Right cardiac atrium (tissue), 5 donors: ENCODE data around the gene S100A2. TPM values are rescaled to one million over a fixed set of nuclear protein-coding genes. Genes with fewer than 3 reads are reported as not detected.
"Not testable (repeated sequence)": the region's sequence is repeated elsewhere in the genome, so short reads cannot be mapped to it uniquely, and the experiment has no call there.

Experiments used
- ATAC-seq, 2 donors: fragments of 200-7000 bp; cut with Tn5 transposase; one replicate each; pipeline versions ENCODE4 v1.8.0 to v1.9.1; 2020; ENCODE audit warnings: moderate library complexity in 2 of 2, mild to moderate bottlenecking in 1 of 2
- DNase-seq, 3 donors: peaks; one replicate each; pipeline ENCODE4 v3.0.0-alpha.2; 2020
- H3K27ac ChIP-seq: one replicate; pipeline ENCODE4 v1.5.1; 2013; ENCODE audit warnings: mild to moderate bottlenecking, low read length, control low read depth, moderate library complexity
- H3K27me3 ChIP-seq: one replicate; pipeline ENCODE4 v1.6.1; 2013; ENCODE audit not compliant: control insufficient read depth, insufficient read depth
- H3K4me1 ChIP-seq: one replicate; pipeline ENCODE4 v1.6.1; 2013; ENCODE audit warnings: low read length; ENCODE audit not compliant: control insufficient read depth, insufficient read depth
- H3K4me3 ChIP-seq: one replicate; pipeline ENCODE4 v1.5.1; 2013; ENCODE audit warnings: low read length, control low read depth
- H3K9me3 ChIP-seq: one replicate; pipeline ENCODE4 v1.6.1; 2013; ENCODE audit warnings: low read length; ENCODE audit not compliant: control insufficient read depth
- whole genome bisulfite sequencing: extraction: QIAGEN DNeasy Blood & Tissue Kit; methylation state at CpG from one replicate; pipeline ENCODE4 v1.1.7; 2013; 5-methylcytosine and 5-hydroxymethylcytosine counted together
- intact Hi-C, 4 donors: fragments of 100-400 bp; cut with DNase I; formaldehyde crosslinking; loops; one replicate each; pipeline versions ENCODE4 v1.11.0 to v1.14.0; 2022 to 2023
- polyA plus RNA-seq: library from polyadenylated mRNA; stranded (reverse); fragments of 200-250 nt; gene quantifications from one replicate; pipeline ENCODE4 v1.2.3, GENCODE V29; 2013
- total RNA-seq, 4 donors: library from RNA; stranded (reverse); fragmentation: NEBNext Ultra II Directional; extraction: Animal tissue kit (Norgen Biotek cat#: 25700); gene quantifications; one replicate each; pipeline ENCODE4 v1.2.1, GENCODE V29; 2021
- donor health status: healthy with polysubstance abuse.
- donor health status: DM: no; HTN: yes; CAD: no.
- donor health status: DM: no; HTN: no; CAD: no.
- donor health status: DM: no; HTN: yes; CAD: no; lungs with severe emphysema.
- donor health status: DM: yes; HTN: yes; CAD: no.

Gene S100A2
- total and polyA plus RNA-seq, 5 donors = 0.92 to 3.7 (median 0.97) TPM

DNA sequence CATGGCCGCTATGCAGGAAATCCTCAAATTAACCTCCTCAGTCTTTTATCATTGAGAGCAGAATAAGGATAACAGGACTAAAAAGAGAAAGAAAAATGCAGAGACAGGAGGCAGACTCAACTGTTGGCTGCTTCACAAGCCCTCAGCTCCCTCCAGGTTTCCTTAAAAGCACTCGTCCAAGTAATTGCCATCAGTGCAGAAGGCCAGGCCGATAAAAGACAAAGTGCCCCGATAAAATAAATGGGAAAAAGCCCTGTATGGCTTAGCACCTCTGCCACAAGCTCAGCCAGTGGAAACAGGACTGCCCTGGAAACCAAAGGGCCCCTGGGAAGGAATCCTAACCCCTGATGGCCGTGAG, 38.0 kb downstream of the S100A2 start:
- H3K27me3 ChIP-seq = no peaks in the 10 kb centered on the region
- no peak for DNase-seq
- H3K27ac ChIP-seq = no peak overlapping the region
- ATAC-seq = no peak
- intact Hi-C loops = no loop called here
- H3K4me3 ChIP-seq = no peak overlapping the region
- H3K4me1 ChIP-seq = peaks cover 4% of the 10 kb centered on the region
- 84% methylated on average over 5 of the region's 5 CpGs for WGBS
- H3K9me3 ChIP-seq = no peaks in the 10 kb centered on the region

DNA sequence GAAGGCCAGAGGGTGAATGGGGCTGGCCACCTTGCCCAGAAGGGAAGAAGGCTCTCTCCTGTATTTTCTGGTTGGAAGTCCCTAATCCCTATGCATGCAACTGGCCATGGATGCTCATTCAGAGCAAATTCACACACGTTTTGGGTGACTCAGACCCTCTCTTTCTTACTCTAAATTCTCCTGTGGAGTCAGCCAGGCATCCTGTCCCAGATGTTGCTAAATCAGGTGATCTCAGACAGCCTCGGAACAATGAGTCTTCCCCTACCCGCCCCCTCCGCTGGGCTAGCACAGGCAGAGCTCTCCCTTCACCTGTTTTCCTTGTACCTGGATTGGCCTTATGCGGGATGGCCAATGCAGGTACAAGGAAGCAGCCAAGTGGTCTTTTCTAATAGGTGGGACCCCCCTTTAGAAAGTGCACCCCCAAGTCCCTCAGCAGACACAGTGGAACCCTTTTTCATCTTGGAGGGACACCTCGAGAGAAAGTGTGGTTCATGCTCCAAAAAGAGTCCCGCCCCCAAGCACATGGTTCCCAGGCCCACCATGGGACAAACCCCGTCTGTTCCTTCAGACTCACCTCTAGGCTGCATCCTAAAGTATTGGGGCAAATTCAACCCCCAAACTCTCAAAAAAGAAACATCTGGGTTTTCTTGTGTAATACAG, 38.5 kb downstream of the S100A2 start:
- Histone ChIP-seq H3K27ac (no peak overlapping the region), H3K27me3 (no peaks in the 10 kb centered on the region), H3K9me3 (no peaks in the 10 kb centered on the region), H3K4me1 (peaks cover 4% of the 10 kb centered on the region), H3K4me3 (no peak overlapping the region)
- ATAC-seq = peak in 1 of 2 donors; percentile 15
- no peak for DNase-seq
- 90% methylated on average over 8 of the region's 8 CpGs for WGBS
- intact Hi-C loops = no loop called here

DNA sequence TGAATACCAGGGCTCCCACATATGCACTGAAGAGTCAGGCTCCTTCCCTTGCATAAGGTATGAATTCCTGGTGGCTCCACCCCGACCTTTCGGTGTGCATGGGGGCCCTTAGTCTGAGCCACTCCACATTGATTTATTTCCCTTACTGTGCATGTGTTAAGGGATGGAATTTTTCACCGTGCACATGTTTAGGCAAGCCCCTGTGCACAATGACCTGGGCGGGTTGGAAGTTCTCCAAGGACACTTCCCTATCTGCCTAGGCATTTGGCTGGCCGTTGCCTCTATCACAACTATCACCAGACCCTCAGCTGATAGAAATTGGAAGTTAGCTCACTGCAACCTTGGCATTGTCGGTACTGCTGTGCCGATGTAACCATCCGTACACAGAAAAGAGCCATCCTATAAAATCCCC, 39.5 kb downstream of the S100A2 start:
- peaks cover 4% of the 10 kb centered on the region for H3K4me1 ChIP-seq
- no peaks in the 10 kb centered on the region for H3K9me3 ChIP-seq
- H3K27ac ChIP-seq = no peak overlapping the region
- no peaks in the 10 kb centered on the region for H3K27me3 ChIP-seq
- intact Hi-C loops = no loop called here
- H3K4me3 ChIP-seq = no peak overlapping the region
- 29% methylated on average over 8 of the region's 8 CpGs for WGBS
- ATAC-seq (peak; percentile 38 to 54), DNase-seq (peak in 1 of 3 donors; percentile 58)

DNA sequence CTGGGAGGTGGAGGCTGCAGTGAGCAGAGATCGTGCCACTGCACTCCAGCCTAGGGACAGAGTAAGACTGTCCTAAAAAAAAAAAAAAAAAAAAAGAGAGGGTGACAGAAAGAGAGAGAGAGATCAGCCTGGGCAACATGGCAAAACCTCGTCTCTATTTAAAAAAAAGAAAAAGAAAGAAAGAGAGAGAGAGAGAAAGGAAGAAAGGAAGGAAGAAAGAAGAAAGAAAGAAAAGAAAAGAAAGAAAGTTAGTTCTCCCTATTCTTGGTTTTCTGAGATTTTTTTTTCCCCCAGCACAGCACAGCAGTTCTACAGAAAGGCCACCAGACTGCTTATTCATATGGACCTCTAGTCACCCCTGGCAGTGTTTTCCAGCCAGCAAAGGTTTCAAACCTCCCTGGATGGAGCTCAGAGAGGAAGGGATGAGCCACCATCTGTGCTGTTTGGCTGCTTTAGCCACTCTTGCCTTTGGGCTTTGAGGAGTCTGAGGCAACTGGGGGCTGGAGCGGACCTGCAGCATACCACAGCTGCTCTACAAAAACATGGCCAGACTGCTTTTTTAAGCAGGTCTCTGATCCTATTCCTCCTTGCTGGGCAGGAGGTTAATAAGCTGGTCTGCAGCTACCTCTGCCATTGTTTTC, 40.4 kb downstream of the S100A2 start:
- intact Hi-C loops = no loop called here
- Histone ChIP-seq H3K4me3 (no peak overlapping the region), H3K27ac (no peak overlapping the region), H3K9me3 (no peaks in the 10 kb centered on the region), H3K4me1 (peaks cover 4% of the 10 kb centered on the region), H3K27me3 (no peaks in the 10 kb centered on the region)
- peak in 1 of 2 donors; percentile 53 for ATAC-seq
- WGBS = 52% methylated on average over 3 of the region's 3 CpGs
- DNase-seq = no peak

DNA sequence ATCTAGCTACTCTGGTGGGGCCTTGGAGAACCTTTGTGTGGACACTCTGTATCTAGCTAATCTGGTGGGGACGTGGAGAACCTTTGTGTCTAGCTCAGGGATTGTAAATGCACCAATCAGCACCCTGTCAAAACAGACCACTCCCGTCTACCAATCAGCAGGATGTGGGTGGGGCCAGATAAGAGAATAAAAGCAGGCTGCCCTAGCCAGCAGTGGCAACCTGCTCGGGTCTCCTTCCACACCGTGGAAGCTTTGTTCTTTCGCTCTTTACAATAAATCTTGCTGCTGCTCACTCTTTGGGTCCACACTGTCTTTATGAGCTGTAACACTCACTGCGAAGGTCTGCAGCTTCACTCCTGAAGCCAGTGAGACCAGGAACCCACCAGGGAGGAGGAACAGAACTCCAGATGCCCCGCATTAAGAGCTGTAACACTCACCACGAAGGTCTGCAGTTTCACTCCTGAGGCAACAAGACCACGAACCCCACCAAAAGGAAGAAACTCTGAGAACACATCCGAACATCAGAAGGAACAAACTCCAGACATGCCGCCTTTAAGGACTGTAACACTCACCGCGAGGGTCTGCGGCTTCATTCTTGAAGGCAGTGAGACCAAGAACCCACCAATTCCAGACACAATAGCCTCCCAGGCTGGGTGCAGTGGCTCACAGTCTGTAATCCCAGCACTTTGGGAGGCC, 43.1 kb downstream of the S100A2 start:
- H3K4me3 ChIP-seq, DNase-seq, H3K27ac ChIP-seq, H3K4me1 ChIP-seq, H3K27me3 ChIP-seq, intact Hi-C loops, H3K9me3 ChIP-seq, ATAC-seq: not testable (repeated sequence)
- WGBS = 74% methylated on average over 14 of the region's 14 CpGs

DNA sequence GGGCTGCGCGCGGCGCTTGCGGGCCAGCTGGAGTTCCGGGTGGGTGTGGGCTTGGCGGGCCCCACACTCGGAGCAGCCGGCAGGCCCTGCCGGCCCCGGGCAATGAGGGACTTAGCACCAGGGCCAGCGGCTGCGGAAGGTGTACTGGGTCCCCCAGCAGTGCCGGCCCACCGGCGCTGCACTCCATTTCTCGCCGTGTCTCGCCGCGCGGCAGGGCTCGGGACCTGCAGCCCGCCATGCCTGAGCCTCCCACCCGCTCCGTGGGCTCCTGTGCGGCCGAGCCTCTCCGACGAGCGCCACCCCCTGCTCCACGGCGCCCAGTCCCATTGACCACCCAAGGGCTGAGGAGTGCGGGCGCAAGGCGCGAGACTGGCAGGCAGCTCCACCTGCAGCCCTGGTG, 43.8 kb downstream of the S100A2 start:
- H3K27ac ChIP-seq, DNase-seq, H3K9me3 ChIP-seq, H3K4me1 ChIP-seq, ATAC-seq, H3K27me3 ChIP-seq, H3K4me3 ChIP-seq, intact Hi-C loops: not testable (repeated sequence)
- WGBS = 96% methylated on average over 37 of the region's 37 CpGs

DNA sequence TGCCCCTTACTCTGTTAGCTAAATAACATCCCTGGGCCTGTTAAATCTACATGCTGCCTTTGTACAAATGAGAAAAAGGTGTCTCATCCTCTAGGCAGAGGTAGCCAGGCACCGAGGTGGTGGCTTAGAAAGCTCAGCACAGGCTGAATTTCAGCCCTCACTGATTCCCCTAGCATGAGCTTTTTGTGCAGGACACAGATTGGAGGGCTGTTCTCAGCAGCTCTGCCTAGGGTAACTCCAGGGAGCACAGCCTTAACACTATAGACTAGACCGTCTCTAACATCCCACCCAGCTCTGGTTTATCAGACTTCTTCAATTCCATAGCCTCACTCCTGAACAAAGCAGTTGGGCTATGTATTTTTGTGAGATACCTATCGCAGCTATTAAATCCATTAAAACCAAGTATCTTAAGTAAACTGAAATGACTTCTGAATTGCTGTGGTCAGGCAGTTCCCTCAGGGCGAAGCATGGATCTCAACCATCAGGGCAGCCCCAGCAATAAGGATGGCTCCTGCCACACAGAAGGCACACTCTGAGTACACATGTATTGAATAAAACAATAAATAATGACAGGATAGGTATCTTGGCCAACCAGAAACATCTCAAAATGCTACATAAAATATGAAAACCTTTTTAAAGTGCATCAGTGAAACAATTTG, 44.7 kb downstream of the S100A2 start:
- no peaks in the 10 kb centered on the region for H3K27me3 ChIP-seq
- no peaks in the 10 kb centered on the region for H3K9me3 ChIP-seq
- H3K4me3 ChIP-seq = no peak overlapping the region
- WGBS = 92% methylated on average over 4 of the region's 4 CpGs
- peaks cover 2% of the 10 kb centered on the region for H3K4me1 ChIP-seq
- ATAC-seq (no peak), DNase-seq (no peak)
- no peak overlapping the region for H3K27ac ChIP-seq
- intact Hi-C loops = no loop called here

DNA sequence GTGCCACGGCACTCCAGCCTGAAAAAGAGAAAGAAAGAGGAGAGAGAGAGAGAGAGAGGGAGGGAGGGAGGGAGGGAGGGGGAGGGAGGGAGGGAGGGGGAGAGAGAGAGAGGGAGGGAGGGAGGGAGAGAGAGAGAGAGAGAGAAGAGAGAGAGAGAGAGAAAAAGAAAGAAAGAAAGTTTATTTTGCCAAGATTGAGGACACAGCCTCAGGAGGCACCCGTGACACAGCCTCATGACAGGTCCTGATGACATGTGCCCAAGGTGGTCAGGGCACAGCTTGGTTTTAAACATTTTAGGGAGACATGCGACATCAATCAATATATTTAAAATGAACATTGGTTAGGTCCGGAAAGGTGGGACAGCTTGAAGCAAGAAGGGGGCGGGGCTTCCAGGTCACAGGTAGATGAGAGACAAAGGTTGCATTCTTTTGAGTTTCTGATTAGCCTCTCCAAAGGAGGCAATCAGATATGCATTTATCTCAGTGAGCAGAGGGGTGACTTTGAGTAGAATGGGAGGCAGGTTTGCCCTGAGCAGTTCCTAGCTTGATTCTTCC, 45.4 kb downstream of the S100A2 start:
- DNase-seq, H3K27ac ChIP-seq, H3K4me3 ChIP-seq, ATAC-seq, H3K9me3 ChIP-seq, H3K4me1 ChIP-seq, intact Hi-C loops, H3K27me3 ChIP-seq: not testable (repeated sequence)
- 84% methylated on average over 5 of the region's 5 CpGs for WGBS

DNA sequence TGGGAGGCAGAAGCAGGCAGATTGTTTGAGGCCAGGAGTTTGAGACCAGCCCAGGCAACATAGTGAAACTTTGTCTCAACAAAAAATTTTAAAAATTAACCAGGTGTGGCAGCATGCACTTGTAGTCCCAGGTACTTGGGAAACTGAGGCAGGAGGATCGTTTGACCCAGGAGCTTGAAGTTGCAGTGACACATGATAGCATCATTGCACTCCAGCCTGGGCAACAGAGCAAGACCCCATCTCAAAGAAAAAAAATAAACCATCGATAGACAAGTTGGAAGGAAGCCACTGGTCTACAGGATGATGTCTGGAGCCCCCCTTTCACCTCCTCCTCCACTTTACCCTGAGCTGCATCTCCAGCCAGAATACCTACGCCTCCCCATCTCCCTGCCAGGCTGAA, 46.4 kb downstream of the S100A2 start:
- H3K27me3 ChIP-seq = no peaks in the 10 kb centered on the region
- ATAC-seq = no peak
- H3K4me3 ChIP-seq = no peak overlapping the region
- H3K9me3 ChIP-seq = no peaks in the 10 kb centered on the region
- 91% methylated on average over 3 of the region's 3 CpGs for WGBS
- no peak overlapping the region for H3K27ac ChIP-seq
- peaks cover 3% of the 10 kb centered on the region for H3K4me1 ChIP-seq
- intact Hi-C loops = loop anchor here in 3 of 4 donors (10.0 kb wide), 2 partner anchors 226 to 256 kb away; partner anchors contain the start of gene SLC27A3 (in 1 of the 3)
- DNase-seq = no peak

DNA sequence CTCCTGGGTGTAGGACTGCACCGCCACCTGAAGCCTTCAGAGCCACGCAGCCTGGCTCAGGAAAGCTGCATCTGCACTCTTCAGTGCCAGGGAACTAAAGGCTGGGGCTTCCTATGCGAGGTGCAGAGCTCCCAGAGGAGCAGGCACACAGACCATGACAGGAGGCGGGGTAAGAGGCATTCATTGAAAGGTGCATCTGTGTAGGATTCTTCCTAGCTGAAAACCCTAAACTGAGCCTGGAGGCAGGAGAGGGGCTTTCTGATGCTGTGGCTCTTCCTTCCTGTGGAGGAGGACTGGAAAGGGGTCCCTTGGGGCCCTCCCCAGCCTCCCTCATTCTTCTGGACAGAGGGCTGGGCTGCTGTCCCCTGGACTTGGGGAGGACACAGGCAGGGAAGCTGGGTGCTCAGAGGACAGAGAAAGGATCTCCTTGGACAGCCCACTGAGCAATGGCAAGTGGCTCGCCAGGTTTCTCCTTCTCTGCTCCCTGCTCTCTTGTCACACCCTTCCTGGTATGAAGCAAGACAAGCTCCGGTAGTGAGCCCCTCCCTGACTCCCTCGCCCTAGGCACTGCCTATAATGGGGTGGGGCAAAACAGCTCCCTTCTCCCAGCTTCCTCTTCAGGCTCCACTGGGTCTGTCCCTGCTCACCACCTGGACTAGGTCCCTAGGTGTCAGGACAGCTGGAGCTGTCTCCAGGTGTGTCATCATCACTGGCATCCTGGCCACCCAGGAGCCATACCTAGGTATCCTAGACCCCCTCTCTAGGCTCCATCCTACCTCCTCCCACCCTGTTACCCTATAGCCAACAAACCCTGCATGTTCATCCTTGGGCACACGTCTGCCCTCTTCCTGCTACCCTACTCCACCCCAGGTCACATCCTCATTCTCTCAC, 49.9 kb downstream of the S100A2 start:
- Histone ChIP-seq H3K4me1 (peaks cover 3% of the 10 kb centered on the region), H3K27me3 (no peaks in the 10 kb centered on the region), H3K27ac (no peak overlapping the region), H3K4me3 (no peak overlapping the region), H3K9me3 (no peaks in the 10 kb centered on the region)
- intact Hi-C loops = loop anchor here in 3 of 4 donors (10.0 kb wide), 2 partner anchors 229 to 259 kb away; partner anchors contain the start of gene SLC27A3 (in 1 of the 3)
- WGBS = 57% methylated on average over 8 of the region's 8 CpGs
- peak; percentile 65 to 83 for ATAC-seq
- peak in 1 of 3 donors; percentile 58 for DNase-seq
